ENCODE measurements around the gene FSTL4. TPM values are rescaled to one million over a fixed set of nuclear protein-coding genes. Genes with fewer than 3 reads are reported as not detected.

Gene FSTL4
- total RNA-seq, 1 experiment from 2014 or later = 2.7 TPM

DNA sequence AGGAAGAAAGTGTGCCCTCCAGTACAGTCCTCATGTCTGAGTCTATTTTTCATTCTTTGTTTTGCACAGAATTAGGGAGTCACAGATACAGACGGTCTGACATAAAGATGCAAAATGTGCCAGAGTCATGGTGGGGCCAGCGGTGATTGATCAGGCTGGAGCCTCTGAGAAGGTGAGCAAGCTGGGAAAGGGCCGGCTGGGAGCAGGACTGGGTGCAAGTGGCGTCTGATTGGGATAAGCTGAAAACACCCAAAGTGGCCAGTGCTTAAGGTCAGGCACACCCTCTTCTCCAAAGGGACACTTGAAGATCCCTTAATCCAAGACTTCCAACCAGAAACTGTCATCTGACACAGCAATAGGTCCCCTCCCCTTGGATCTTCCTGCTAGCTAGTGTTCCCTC, 32.6 kb downstream of the FSTL4 start:
- POLR2A ChIA-PET = no interaction called here
- H3K4me3 ChIP-seq (ENCODE audit: low read depth, low read length) = no peak overlapping the region
- Mint-ChIP-seq H3K27me3 (ENCODE audit: insufficient read depth, unreplicated experiment) (peaks cover 5% of the 10 kb centered on the region), H3K4me3 (ENCODE audit: unreplicated experiment) (no peak overlapping the region), H3K4me1 (ENCODE audit: low read depth, unreplicated experiment) (no peaks in the 10 kb centered on the region), H3K36me3 (ENCODE audit: insufficient read depth, unreplicated experiment) (no peaks in the 10 kb centered on the region), H3K9me3 (ENCODE audit: unreplicated experiment) (no peaks in the 10 kb centered on the region), H3K27ac (ENCODE audit: unreplicated experiment) (no peak overlapping the region)
- CTCF ChIA-PET = no interaction called here
- H3K36me3 ChIP-seq (ENCODE audit: control insufficient read depth, insufficient read depth, low read length) = no peaks in the 10 kb centered on the region
- H3K9me3 ChIP-seq = no peaks in the 10 kb centered on the region
- intact Hi-C loops (cut with micrococcal nuclease; ENCODE audit: unreplicated experiment) = no loop called here
- no peaks in the 10 kb centered on the region for H3K4me1 ChIP-seq
- no peak for DNase-seq
- TF ChIP-seq, protein P1, sequence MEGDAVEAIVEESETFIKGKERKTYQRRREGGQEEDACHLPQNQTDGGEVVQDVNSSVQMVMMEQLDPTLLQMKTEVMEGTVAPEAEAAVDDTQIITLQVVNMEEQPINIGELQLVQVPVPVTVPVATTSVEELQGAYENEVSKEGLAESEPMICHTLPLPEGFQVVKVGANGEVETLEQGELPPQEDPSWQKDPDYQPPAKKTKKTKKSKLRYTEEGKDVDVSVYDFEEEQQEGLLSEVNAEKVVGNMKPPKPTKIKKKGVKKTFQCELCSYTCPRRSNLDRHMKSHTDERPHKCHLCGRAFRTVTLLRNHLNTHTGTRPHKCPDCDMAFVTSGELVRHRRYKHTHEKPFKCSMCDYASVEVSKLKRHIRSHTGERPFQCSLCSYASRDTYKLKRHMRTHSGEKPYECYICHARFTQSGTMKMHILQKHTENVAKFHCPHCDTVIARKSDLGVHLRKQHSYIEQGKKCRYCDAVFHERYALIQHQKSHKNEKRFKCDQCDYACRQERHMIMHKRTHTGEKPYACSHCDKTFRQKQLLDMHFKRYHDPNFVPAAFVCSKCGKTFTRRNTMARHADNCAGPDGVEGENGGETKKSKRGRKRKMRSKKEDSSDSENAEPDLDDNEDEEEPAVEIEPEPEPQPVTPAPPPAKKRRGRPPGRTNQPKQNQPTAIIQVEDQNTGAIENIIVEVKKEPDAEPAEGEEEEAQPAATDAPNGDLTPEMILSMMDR (IDR thresholded peaks at IDR 0.05; ENCODE audit: insufficient read depth in 1 of 2, low read depth in 1 of 2, low read length in 1 of 2, severe bottlenecking in 1 of 2, unreplicated experiment in 1 of 2) = no peak
- H3K27me3 ChIP-seq (replicated peaks; ENCODE audit: control insufficient read depth, insufficient read depth, low read length) = no peaks in the 10 kb centered on the region
- BruUV-seq (replicated peaks) = no TSS peak

DNA sequence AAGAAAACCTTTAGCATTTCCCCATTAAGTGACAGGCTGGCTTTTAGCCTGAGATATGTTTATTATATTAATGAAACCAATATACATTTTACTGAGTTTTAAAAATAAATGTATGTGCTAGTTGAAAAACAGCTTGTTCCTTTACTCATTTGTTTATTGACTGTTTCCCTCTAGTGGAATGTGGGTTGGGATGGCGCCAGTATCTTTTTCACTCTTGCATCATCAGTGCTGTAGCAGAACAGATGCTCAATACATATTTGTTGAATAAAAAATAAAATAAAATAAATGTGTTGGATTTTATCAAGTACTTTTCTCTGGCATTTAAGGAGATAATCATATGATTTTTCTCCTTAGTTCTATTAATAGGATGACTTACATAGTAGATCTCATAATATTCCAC, 43.0 kb downstream of the FSTL4 start:
- no TSS peak for BruUV-seq (replicated peaks)
- no peaks in the 10 kb centered on the region for H3K9me3 ChIP-seq
- no peak for DNase-seq
- H3K27me3 Mint-ChIP-seq (ENCODE audit: insufficient read depth, unreplicated experiment) = peaks cover 14% of the 10 kb centered on the region
- ChIA-PET CTCF (no interaction called here), POLR2A (no interaction called here)
- intact Hi-C loops (cut with micrococcal nuclease; ENCODE audit: unreplicated experiment) = no loop called here
- no peak overlapping the region for H3K4me3 Mint-ChIP-seq (ENCODE audit: unreplicated experiment)
- H3K36me3 ChIP-seq (ENCODE audit: control insufficient read depth, insufficient read depth, low read length) = no peaks in the 10 kb centered on the region
- H3K9me3 Mint-ChIP-seq (ENCODE audit: unreplicated experiment) = peaks cover 13% of the 10 kb centered on the region
- 0 out of 2 replicates have a peak, but pooled peaks cover 1% of the 10 kb centered on the region for H3K27me3 ChIP-seq (replicated peaks; ENCODE audit: control insufficient read depth, insufficient read depth, low read length)
- H3K36me3 Mint-ChIP-seq (ENCODE audit: insufficient read depth, unreplicated experiment) = no peaks in the 10 kb centered on the region
- no peaks in the 10 kb centered on the region for H3K4me1 Mint-ChIP-seq (ENCODE audit: low read depth, unreplicated experiment)
- no peaks in the 10 kb centered on the region for H3K4me1 ChIP-seq
- TF ChIP-seq, protein P1 (IDR thresholded peaks at IDR 0.05; ENCODE audit: insufficient read depth in 1 of 2, low read depth in 1 of 2, low read length in 1 of 2, severe bottlenecking in 1 of 2, unreplicated experiment in 1 of 2) = no peak
- H3K27ac Mint-ChIP-seq (ENCODE audit: unreplicated experiment) = no peak overlapping the region
- H3K4me3 ChIP-seq (ENCODE audit: low read depth, low read length) = no peak overlapping the region

DNA sequence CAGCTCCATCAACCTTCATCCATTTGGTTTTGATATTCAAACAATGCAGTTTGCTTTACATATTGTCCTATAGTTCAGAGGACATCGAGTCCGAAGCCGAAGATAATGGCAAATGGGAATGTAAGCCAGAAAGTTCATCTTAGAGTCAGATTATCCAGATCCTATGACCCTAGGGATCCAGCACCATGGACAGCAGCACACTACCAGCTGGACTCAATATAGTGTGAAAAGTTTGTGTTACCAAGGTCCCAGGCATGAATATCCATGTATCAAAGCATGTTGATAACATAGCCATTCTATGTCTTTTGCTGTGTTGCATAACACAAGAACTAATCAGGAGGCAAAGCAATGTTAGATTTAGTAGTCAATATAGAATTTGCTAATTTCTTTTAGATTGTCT, 46.3 kb downstream of the FSTL4 start:
- CTCF ChIA-PET = no interaction called here
- TF ChIP-seq, protein P1 (IDR thresholded peaks at IDR 0.05; ENCODE audit: insufficient read depth in 1 of 2, low read depth in 1 of 2, low read length in 1 of 2, severe bottlenecking in 1 of 2, unreplicated experiment in 1 of 2) = no peak
- H3K27me3 Mint-ChIP-seq (ENCODE audit: insufficient read depth, unreplicated experiment) = peaks cover 10% of the 10 kb centered on the region
- Histone ChIP-seq H3K27me3 (replicated peaks; ENCODE audit: control insufficient read depth, insufficient read depth, low read length) (0 out of 2 replicates have a peak, but pooled peaks cover 1% of the 10 kb centered on the region), H3K4me1 (no peaks in the 10 kb centered on the region), H3K9me3 (no peaks in the 10 kb centered on the region), H3K4me3 (ENCODE audit: low read depth, low read length) (no peak overlapping the region), H3K36me3 (ENCODE audit: control insufficient read depth, insufficient read depth, low read length) (no peaks in the 10 kb centered on the region)
- H3K27ac Mint-ChIP-seq (ENCODE audit: unreplicated experiment) = no peak overlapping the region
- DNase-seq = peak in 1 of 2 experiments; percentile 63
- H3K4me1 Mint-ChIP-seq (ENCODE audit: low read depth, unreplicated experiment) = no peaks in the 10 kb centered on the region
- POLR2A ChIA-PET = no interaction called here
- H3K4me3 Mint-ChIP-seq (ENCODE audit: unreplicated experiment) = no peak overlapping the region
- BruUV-seq (replicated peaks) = no TSS peak
- H3K9me3 Mint-ChIP-seq (ENCODE audit: unreplicated experiment) = no peaks in the 10 kb centered on the region
- H3K36me3 Mint-ChIP-seq (ENCODE audit: insufficient read depth, unreplicated experiment) = no peaks in the 10 kb centered on the region
- intact Hi-C loops (cut with micrococcal nuclease; ENCODE audit: unreplicated experiment) = loop anchor here (1.0 kb wide), 1 partner anchor 45 kb away; no protein-coding TSS in a partner anchor
